NB4 (cell line): ENCODE results near the gene USP17L30.
"Not testable (repeated sequence)": the region's sequence is repeated elsewhere in the genome, so short reads cannot be mapped to it uniquely, and the experiment has no call there.

Experiments used
- POLR2A ChIP-seq: IDR thresholded peaks from 2 replicates; pipeline ENCODE4 v1.6.1; 2011; ENCODE audit warnings: mild to moderate bottlenecking; ENCODE audit not compliant: insufficient read length; ENCODE audit errors: extremely low read depth
- TF ChIP-seq, protein P1 (sequence below): IDR thresholded peaks from one replicate; pipeline ENCODE4 v1.5.1; 2012; ENCODE audit warnings: low read depth, low read length
- TF ChIP-seq, protein P2 (sequence below): IDR thresholded peaks from 2 replicates; pipeline ENCODE4 v1.6.1; 2011; ENCODE audit warnings: low read depth, low read length

DNA sequence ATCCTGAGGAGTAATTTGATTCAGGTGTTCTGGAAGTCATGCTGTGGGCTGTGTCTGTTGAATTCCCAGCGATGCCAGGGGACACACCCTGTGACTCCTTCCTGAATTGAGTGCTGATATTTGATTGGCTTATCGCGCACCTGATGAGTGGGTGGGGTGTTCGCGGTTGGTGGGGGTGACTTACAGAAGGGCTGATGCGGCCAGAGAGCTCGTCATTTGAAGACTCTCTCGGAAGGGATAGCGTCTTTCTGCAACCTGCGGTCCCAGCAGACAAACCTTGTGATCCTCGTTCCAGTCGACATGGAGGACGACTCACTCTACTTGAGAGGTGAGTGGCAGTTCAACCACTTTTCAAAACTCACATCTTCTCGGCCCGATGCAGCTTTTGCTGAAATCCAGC, 19.1 kb upstream of the USP17L30 start, which contains the start of gene USP17L27:
- TF ChIP-seq, protein P1, sequence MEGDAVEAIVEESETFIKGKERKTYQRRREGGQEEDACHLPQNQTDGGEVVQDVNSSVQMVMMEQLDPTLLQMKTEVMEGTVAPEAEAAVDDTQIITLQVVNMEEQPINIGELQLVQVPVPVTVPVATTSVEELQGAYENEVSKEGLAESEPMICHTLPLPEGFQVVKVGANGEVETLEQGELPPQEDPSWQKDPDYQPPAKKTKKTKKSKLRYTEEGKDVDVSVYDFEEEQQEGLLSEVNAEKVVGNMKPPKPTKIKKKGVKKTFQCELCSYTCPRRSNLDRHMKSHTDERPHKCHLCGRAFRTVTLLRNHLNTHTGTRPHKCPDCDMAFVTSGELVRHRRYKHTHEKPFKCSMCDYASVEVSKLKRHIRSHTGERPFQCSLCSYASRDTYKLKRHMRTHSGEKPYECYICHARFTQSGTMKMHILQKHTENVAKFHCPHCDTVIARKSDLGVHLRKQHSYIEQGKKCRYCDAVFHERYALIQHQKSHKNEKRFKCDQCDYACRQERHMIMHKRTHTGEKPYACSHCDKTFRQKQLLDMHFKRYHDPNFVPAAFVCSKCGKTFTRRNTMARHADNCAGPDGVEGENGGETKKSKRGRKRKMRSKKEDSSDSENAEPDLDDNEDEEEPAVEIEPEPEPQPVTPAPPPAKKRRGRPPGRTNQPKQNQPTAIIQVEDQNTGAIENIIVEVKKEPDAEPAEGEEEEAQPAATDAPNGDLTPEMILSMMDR: not testable (repeated sequence)
- TF ChIP-seq POLR2A: not testable (repeated sequence)
- TF ChIP-seq, protein P2, sequence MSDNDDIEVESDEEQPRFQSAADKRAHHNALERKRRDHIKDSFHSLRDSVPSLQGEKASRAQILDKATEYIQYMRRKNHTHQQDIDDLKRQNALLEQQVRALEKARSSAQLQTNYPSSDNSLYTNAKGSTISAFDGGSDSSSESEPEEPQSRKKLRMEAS: not testable (repeated sequence)
